ENCODE data around the gene NANOS3. TPM values are rescaled to one million over a fixed set of nuclear protein-coding genes. Genes with fewer than 3 reads are reported as not detected.

NANOS3 gene
- total RNA-seq, 2 experiments from 2014 or later: not detected

DNA sequence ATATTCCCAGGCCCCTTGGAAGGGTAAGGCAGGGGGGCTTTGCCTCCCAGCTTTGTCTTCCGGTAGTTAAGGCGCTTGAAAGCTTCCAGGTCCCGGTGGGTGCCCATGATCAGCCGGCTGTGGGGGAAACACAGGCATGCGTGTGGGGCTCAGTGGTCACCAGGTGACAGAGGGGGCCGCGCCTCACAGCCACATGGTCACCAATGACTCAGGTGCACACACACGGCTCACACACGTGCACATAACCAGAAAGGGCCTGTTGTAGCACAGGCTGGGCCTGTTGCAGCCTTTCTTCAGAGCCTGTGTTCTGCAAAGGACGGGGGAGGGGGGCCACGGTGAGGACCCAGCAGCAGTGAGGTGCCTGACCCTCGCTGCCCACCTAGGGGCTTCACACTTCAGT is 5.9 kb downstream of the NANOS3 start:
- Histone ChIP-seq H3K4me2 (ENCODE audit: low read length) (no peak overlapping the region), H3K9me3 (ENCODE audit: low read length) (no peaks in the 10 kb centered on the region), H3K4me3 (ENCODE audit: low read depth, low read length, poor library complexity, severe bottlenecking) (no peak overlapping the region), H3K79me2 (ENCODE audit: insufficient read depth, low read depth, low read length) (no peaks in the 10 kb centered on the region), H4K20me1 (ENCODE audit: insufficient read depth, low read length) (no peaks in the 10 kb centered on the region), H2AFZ (ENCODE audit: low read length) (peak overlapping the region; percentile 56; the same call in 1 of the 2 replicates), H3K9me2 (ENCODE audit: insufficient read depth, low read length) (no peaks in the 10 kb centered on the region), H3K4me1 (ENCODE audit: insufficient read depth, low read length, poor library complexity, severe bottlenecking) (peaks cover 36% of the 10 kb centered on the region), H3K27ac (ENCODE audit: low read depth, low read length, poor library complexity, severe bottlenecking) (no peak overlapping the region), H3K36me3 (ENCODE audit: insufficient read depth, low read length) (no peaks in the 10 kb centered on the region)
- intact Hi-C loops (cut with micrococcal nuclease; ENCODE audit: unreplicated experiment): loop anchor here (5.0 kb wide), 1 partner anchor 69 kb away; the partner anchor contains the start of gene DCAF15
- ChIA-PET CTCF (ENCODE audit: unreplicated experiment) (no interaction called here), POLR2A (interaction anchor here (0.5 to 1.6 kb wide), 3 partner anchors 123 to 186 kb away, joined by 3 to 4 read pairs (median 3); partner anchors contain the start of genes IL27RA and RFX1)
- DNase-seq (ENCODE audit: low spot score): no peak
- no TSS peak for BruUV-seq (replicated peaks)
- TF ChIP-seq, protein P1, sequence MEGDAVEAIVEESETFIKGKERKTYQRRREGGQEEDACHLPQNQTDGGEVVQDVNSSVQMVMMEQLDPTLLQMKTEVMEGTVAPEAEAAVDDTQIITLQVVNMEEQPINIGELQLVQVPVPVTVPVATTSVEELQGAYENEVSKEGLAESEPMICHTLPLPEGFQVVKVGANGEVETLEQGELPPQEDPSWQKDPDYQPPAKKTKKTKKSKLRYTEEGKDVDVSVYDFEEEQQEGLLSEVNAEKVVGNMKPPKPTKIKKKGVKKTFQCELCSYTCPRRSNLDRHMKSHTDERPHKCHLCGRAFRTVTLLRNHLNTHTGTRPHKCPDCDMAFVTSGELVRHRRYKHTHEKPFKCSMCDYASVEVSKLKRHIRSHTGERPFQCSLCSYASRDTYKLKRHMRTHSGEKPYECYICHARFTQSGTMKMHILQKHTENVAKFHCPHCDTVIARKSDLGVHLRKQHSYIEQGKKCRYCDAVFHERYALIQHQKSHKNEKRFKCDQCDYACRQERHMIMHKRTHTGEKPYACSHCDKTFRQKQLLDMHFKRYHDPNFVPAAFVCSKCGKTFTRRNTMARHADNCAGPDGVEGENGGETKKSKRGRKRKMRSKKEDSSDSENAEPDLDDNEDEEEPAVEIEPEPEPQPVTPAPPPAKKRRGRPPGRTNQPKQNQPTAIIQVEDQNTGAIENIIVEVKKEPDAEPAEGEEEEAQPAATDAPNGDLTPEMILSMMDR (conservative IDR thresholded peaks at IDR 0.05; ENCODE audit: low read length): no peak
- TF ChIP-seq EZH2phosphoT487 (IDR thresholded peaks at IDR 0.05; ENCODE audit: borderline replicate concordance, low read depth, low read length): no peak

DNA sequence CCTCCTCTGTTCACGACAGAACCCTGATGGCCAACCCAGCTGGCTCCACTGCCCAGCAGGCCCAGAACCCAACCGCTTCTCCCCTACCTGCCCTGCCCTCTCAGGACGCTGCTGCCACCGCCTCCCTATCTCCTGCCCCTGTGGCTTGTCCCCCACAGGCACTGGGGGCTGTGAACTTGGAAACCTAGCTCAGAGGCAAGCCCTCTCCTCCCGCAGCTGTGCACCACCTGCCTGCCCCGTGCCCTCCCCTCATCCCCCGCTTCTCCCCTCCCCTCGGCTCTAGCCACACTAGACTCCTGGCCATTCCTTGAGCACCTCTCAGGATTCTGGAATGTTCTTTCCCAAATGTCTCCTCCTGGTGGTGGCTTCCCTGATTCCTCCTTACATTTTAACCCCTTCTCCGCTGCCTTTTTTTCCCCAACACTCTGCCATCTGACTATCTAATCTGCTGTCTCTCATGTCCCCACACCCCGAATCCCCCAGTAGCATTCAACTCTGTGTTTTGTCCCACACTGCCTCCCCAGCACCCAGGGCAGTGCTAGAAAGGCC is 6.7 kb downstream of the NANOS3 start:
- Histone ChIP-seq H2AFZ (ENCODE audit: low read length) (no peak overlapping the region), H4K20me1 (ENCODE audit: insufficient read depth, low read length) (no peaks in the 10 kb centered on the region), H3K9me3 (ENCODE audit: low read length) (no peaks in the 10 kb centered on the region), H3K9me2 (ENCODE audit: insufficient read depth, low read length) (no peaks in the 10 kb centered on the region), H3K79me2 (ENCODE audit: insufficient read depth, low read depth, low read length) (no peaks in the 10 kb centered on the region), H3K4me1 (ENCODE audit: insufficient read depth, low read length, poor library complexity, severe bottlenecking) (peaks cover 36% of the 10 kb centered on the region), H3K4me2 (ENCODE audit: low read length) (no peak overlapping the region), H3K27ac (ENCODE audit: low read depth, low read length, poor library complexity, severe bottlenecking) (no peak overlapping the region), H3K36me3 (ENCODE audit: insufficient read depth, low read length) (no peaks in the 10 kb centered on the region), H3K4me3 (ENCODE audit: low read depth, low read length, poor library complexity, severe bottlenecking) (no peak overlapping the region)
- no TSS peak for BruUV-seq (replicated peaks)
- TF ChIP-seq, protein P1 (conservative IDR thresholded peaks at IDR 0.05; ENCODE audit: low read length): no peak
- TF ChIP-seq EZH2phosphoT487 (IDR thresholded peaks at IDR 0.05; ENCODE audit: borderline replicate concordance, low read depth, low read length): no peak
- ChIA-PET CTCF (ENCODE audit: unreplicated experiment) (no interaction called here), POLR2A (no interaction called here)
- intact Hi-C loops (cut with micrococcal nuclease; ENCODE audit: unreplicated experiment): loop anchor here (5.0 kb wide), 1 partner anchor 69 kb away; the partner anchor contains the start of gene DCAF15
- DNase-seq (ENCODE audit: low spot score): no peak
